GM12878 (cell line): Measurements from ENCODE around the gene PCAT6. TPM values are rescaled to one million over a fixed set of nuclear protein-coding genes. Genes with fewer than 3 reads are reported as not detected.
A peak's percentile ranks its signal among the peaks of the same experiment; 100 is the strongest.

Source experiments
- CHD1 ChIP-seq: IDR thresholded peaks from 2 replicates; pipeline ENCODE4 v1.6.1; 2012; ENCODE audit warnings: low read depth, low read length, improper control_type of control experiment
- CREM ChIP-seq: IDR thresholded peaks from 2 replicates; pipeline ENCODE4 v1.6.1; 2014; ENCODE audit warnings: antibody characterized with exemption, low read depth
- EED ChIP-seq: sonication (generic); IDR thresholded peaks from 2 replicates; pipeline ENCODE4 v1.6.1; 2016; ENCODE audit warnings: antibody characterized with exemption, low read depth
- EGR1 ChIP-seq, 2 experiments: IDR thresholded peaks; 1 replicate in 1 of 2; 2 replicates in 1 of 2; pipeline ENCODE4 v1.6.1; 2011 to 2012; ENCODE audit warnings: low read depth in 2 of 2, low read length in 2 of 2, borderline replicate concordance in 1 of 2, mild to moderate bottlenecking in 1 of 2, moderate library complexity in 1 of 2
- ESRRA ChIP-seq: IDR thresholded peaks from 2 replicates; pipeline ENCODE4 v1.6.1; 2012; ENCODE audit warnings: mild to moderate bottlenecking, low read length, improper control_type of control experiment
- FOXK2 ChIP-seq: fragments of 450-650 bp; IDR thresholded peaks from 2 replicates; pipeline ENCODE4 v1.6.1; 2017; ENCODE audit warnings: mild to moderate bottlenecking, moderate library complexity
- HCFC1 ChIP-seq: fragments of 150-350 bp; IDR thresholded peaks from 2 replicates; pipeline ENCODE4 v1.6.1; 2014; ENCODE audit warnings: low read length
- MTA2 ChIP-seq: fragments of 450-650 bp; IDR thresholded peaks from 2 replicates; pipeline ENCODE4 v1.6.1; 2016; ENCODE audit warnings: low read depth, mild to moderate bottlenecking, moderate library complexity
- MYB ChIP-seq: fragments of 150-350 bp; IDR thresholded peaks from 2 replicates; pipeline ENCODE4 v1.6.1; 2014; ENCODE audit warnings: mild to moderate bottlenecking, low read depth, low read length, borderline replicate concordance
- NBN ChIP-seq: fragments of 450-650 bp; IDR thresholded peaks from 2 replicates; pipeline ENCODE4 v1.6.1; 2016
- NFYB ChIP-seq: IDR thresholded peaks from 2 replicates; pipeline ENCODE4 v1.6.1; 2011; ENCODE audit warnings: low read depth, mild to moderate bottlenecking, low read length, improper control_type of control experiment, moderate library complexity; ENCODE audit not compliant: insufficient read depth
- PML ChIP-seq: IDR thresholded peaks from 2 replicates; pipeline ENCODE4 v1.6.1; 2012; ENCODE audit warnings: low read length, inconsistent platforms
- RUNX3 ChIP-seq: IDR thresholded peaks from 2 replicates; pipeline ENCODE4 v1.6.1; 2012; ENCODE audit warnings: low read length, inconsistent platforms
- SIN3A ChIP-seq: IDR thresholded peaks from 2 replicates; pipeline ENCODE4 v1.6.1; 2012; ENCODE audit warnings: low read depth, low read length, improper control_type of control experiment
- TCF12 ChIP-seq: IDR thresholded peaks from 2 replicates; pipeline ENCODE4 v1.6.1; 2011; ENCODE audit warnings: low read depth, mild to moderate bottlenecking, low read length
- polyA plus RNA-seq, 11 experiments: library from polyadenylated mRNA; depleted of rRNA in 4 of 11; unstranded in 6 of 11; stranded (reverse) in 5 of 11; fragments of >200 nt; fragmentation: Nextera tagmentation in 4 of 11; fragmentation: Illumina TruSeq in 1 of 11; extraction: Ambion mirVana in 4 of 11; extraction: Trizol in 1 of 11; gene quantifications; 1 replicate in 1 of 11; 2 replicates in 10 of 11; pipeline versions ENCODE4 v1.2.1 to v1.2.3, GENCODE V29; 2011 to 2016; ENCODE audit warnings: inconsistent platforms in 2 of 11, missing spikeins in 2 of 11, low read depth in 1 of 11
- total RNA-seq, 4 experiments: library from RNA; depleted of rRNA in 3 of 4; stranded (reverse); fragments of >200 nt in 3 of 4; fragmentation: Illumina TruSeq in 1 of 4; extraction: Trizol in 1 of 4; gene quantifications; 2 replicates each; pipeline versions ENCODE4 v1.2.1 to v1.2.3, GENCODE V29; 2013 to 2021
- TF ChIP-seq, protein P1 (sequence below): IDR thresholded peaks from 2 replicates; pipeline ENCODE4 v1.6.1; 2011; ENCODE audit warnings: borderline replicate concordance, low read depth, mild to moderate bottlenecking, moderate library complexity, low read length; ENCODE audit not compliant: insufficient read depth, poor library complexity, severe bottlenecking
- TF ChIP-seq, protein P2 (sequence below): IDR thresholded peaks from 2 replicates; pipeline ENCODE4 v1.6.1; 2012; ENCODE audit warnings: mild to moderate bottlenecking, low read depth, low read length
- TF ChIP-seq, protein P3 (sequence below): fragments of 450-650 bp; IDR thresholded peaks from 2 replicates; pipeline ENCODE4 v1.6.1; 2017; ENCODE audit warnings: borderline replicate concordance
- TF ChIP-seq, protein P4 (sequence below): fragments of 450-650 bp; IDR thresholded peaks from 2 replicates; pipeline ENCODE4 v1.6.1; 2017; ENCODE audit warnings: antibody characterized with exemption, mild to moderate bottlenecking, moderate library complexity
- TF ChIP-seq, protein P5 (sequence below): fragments of 450-650 bp; IDR thresholded peaks from 2 replicates; pipeline ENCODE4 v1.6.1; 2017; ENCODE audit warnings: mild to moderate bottlenecking

PCAT6 gene
- total and polyA plus RNA-seq, 10 of the 15 experiments (the other 5 are each of a cell fraction or from before 2014, with no cell fraction given), result 0.16 to 0.83 (median 0.48) TPM; not detected in 4

DNA sequence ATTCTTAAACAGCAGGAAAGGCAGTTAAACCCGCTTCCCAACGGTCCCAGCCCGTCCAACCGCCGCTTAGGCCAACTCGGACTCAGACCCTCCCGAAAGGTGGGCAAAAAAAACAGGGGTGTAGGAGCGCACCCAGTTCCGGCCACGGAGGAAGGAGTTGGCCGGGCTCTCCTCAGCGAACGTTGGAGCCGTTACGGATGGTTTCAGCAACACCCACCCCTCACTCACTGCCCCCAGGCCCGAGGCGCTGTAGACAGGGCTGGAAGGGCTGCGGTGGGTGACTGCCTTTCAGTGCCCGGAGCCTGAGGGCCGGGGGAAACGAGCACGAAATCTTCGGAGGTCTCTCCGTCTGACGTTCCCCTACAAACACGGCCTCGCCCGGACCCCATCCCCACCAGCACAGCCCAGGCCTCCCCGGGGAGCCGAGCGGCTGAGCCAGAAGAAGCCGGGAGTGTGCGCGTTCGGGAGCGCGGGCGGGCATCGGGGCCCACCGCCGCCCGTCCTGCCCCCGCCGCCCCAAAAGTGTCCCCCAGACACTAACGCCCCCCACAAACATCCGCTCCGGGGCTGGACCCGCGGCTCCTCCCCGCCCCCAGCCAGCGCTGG, 3.8 kb upstream of the PCAT6 start (continued):
- TF ChIP-seq TCF12 (no peak), NFYB (no peak), PML (no peak), MTA2 (no peak), EGR1 (IDR thresholded peaks at IDR 0.05; ENCODE audit: borderline replicate concordance in 1 of 2, low read depth in 2 of 2, low read length in 2 of 2) (no peak), SIN3A (no peak), FOXK2 (no peak), NBN (no peak), EED (no peak), ESRRA (no peak), MYB (no peak), CREM (no peak), CHD1 (no peak), HCFC1 (no peak), RUNX3 (peak; percentile 2; the same call in 1 of the 2 replicates)
- TF ChIP-seq, protein P1, sequence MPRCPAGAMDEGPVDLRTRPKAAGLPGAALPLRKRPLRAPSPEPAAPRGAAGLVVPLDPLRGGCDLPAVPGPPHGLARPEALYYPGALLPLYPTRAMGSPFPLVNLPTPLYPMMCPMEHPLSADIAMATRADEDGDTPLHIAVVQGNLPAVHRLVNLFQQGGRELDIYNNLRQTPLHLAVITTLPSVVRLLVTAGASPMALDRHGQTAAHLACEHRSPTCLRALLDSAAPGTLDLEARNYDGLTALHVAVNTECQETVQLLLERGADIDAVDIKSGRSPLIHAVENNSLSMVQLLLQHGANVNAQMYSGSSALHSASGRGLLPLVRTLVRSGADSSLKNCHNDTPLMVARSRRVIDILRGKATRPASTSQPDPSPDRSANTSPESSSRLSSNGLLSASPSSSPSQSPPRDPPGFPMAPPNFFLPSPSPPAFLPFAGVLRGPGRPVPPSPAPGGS, result no peak
- TF ChIP-seq, protein P2, sequence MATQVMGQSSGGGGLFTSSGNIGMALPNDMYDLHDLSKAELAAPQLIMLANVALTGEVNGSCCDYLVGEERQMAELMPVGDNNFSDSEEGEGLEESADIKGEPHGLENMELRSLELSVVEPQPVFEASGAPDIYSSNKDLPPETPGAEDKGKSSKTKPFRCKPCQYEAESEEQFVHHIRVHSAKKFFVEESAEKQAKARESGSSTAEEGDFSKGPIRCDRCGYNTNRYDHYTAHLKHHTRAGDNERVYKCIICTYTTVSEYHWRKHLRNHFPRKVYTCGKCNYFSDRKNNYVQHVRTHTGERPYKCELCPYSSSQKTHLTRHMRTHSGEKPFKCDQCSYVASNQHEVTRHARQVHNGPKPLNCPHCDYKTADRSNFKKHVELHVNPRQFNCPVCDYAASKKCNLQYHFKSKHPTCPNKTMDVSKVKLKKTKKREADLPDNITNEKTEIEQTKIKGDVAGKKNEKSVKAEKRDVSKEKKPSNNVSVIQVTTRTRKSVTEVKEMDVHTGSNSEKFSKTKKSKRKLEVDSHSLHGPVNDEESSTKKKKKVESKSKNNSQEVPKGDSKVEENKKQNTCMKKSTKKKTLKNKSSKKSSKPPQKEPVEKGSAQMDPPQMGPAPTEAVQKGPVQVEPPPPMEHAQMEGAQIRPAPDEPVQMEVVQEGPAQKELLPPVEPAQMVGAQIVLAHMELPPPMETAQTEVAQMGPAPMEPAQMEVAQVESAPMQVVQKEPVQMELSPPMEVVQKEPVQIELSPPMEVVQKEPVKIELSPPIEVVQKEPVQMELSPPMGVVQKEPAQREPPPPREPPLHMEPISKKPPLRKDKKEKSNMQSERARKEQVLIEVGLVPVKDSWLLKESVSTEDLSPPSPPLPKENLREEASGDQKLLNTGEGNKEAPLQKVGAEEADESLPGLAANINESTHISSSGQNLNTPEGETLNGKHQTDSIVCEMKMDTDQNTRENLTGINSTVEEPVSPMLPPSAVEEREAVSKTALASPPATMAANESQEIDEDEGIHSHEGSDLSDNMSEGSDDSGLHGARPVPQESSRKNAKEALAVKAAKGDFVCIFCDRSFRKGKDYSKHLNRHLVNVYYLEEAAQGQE, result no peak
- TF ChIP-seq, protein P3, sequence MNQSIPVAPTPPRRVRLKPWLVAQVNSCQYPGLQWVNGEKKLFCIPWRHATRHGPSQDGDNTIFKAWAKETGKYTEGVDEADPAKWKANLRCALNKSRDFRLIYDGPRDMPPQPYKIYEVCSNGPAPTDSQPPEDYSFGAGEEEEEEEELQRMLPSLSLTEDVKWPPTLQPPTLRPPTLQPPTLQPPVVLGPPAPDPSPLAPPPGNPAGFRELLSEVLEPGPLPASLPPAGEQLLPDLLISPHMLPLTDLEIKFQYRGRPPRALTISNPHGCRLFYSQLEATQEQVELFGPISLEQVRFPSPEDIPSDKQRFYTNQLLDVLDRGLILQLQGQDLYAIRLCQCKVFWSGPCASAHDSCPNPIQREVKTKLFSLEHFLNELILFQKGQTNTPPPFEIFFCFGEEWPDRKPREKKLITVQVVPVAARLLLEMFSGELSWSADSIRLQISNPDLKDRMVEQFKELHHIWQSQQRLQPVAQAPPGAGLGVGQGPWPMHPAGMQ, result no peak
- TF ChIP-seq, protein P4, sequence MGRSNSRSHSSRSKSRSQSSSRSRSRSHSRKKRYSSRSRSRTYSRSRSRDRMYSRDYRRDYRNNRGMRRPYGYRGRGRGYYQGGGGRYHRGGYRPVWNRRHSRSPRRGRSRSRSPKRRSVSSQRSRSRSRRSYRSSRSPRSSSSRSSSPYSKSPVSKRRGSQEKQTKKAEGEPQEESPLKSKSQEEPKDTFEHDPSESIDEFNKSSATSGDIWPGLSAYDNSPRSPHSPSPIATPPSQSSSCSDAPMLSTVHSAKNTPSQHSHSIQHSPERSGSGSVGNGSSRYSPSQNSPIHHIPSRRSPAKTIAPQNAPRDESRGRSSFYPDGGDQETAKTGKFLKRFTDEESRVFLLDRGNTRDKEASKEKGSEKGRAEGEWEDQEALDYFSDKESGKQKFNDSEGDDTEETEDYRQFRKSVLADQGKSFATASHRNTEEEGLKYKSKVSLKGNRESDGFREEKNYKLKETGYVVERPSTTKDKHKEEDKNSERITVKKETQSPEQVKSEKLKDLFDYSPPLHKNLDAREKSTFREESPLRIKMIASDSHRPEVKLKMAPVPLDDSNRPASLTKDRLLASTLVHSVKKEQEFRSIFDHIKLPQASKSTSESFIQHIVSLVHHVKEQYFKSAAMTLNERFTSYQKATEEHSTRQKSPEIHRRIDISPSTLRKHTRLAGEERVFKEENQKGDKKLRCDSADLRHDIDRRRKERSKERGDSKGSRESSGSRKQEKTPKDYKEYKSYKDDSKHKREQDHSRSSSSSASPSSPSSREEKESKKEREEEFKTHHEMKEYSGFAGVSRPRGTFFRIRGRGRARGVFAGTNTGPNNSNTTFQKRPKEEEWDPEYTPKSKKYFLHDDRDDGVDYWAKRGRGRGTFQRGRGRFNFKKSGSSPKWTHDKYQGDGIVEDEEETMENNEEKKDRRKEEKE, result no peak
- TF ChIP-seq, protein P5, sequence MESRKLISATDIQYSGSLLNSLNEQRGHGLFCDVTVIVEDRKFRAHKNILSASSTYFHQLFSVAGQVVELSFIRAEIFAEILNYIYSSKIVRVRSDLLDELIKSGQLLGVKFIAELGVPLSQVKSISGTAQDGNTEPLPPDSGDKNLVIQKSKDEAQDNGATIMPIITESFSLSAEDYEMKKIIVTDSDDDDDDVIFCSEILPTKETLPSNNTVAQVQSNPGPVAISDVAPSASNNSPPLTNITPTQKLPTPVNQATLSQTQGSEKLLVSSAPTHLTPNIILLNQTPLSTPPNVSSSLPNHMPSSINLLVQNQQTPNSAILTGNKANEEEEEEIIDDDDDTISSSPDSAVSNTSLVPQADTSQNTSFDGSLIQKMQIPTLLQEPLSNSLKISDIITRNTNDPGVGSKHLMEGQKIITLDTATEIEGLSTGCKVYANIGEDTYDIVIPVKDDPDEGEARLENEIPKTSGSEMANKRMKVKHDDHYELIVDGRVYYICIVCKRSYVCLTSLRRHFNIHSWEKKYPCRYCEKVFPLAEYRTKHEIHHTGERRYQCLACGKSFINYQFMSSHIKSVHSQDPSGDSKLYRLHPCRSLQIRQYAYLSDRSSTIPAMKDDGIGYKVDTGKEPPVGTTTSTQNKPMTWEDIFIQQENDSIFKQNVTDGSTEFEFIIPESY, result no peak
